Mesenteric fat pad (tissue), 1 donor: ENCODE measurements around the gene CHST6. TPM values are rescaled to one million over a fixed set of nuclear protein-coding genes. Genes with fewer than 3 reads are reported as not detected.
"Not testable (repeated sequence)": the region's sequence is repeated elsewhere in the genome, so short reads cannot be mapped to it uniquely, and the experiment has no call there.

Experiments used
- DNase-seq: peaks from one replicate; pipeline ENCODE4 v3.0.0-alpha.2; 2020; ENCODE audit warnings: low spot score
- total RNA-seq: library from RNA; stranded (reverse); fragmentation: NEBNext Ultra II Directional; extraction: Animal tissue kit (Norgen Biotek cat#: 25700); gene quantifications from one replicate; pipeline ENCODE4 v1.2.1, GENCODE V29; 2021
- donor health status: DM: yes; HTN: yes; CAD: no.

CHST6 gene
- total RNA-seq, 1 donor from 2014 or later = 0.16 TPM

GRCh38 chr16:75477680-75478473, 17.4 kb downstream of the CHST6 start:
- DNase-seq = no peak

GRCh38 chr16:75476817-75477216, 18.4 kb downstream of the CHST6 start:
- DNase-seq = no peak

- no peak for DNase-seq
Observed at GRCh38 chr16:75475420-75475847, 19.8 kb downstream of the CHST6 start.

- no peak for DNase-seq
Observed at GRCh38 chr16:75472908-75473877, 22.0 kb downstream of the CHST6 start.

GRCh38 chr16:75471723-75472633, 23.3 kb downstream of the CHST6 start:
- DNase-seq = peak; percentile 39

- peak; percentile 39 for DNase-seq
Observed at GRCh38 chr16:75466760-75467159, 28.5 kb downstream of the CHST6 start.

GRCh38 chr16:75464122-75464918, 30.9 kb downstream of the CHST6 start, which contains the start of gene TMEM170A:
TSS of gene TMEM170A (minus strand) at chr16:75464689. CDS start at chr16:75464600, 89 bp downstream.
- DNase-seq = peak; percentile 100

- not testable (repeated sequence) for DNase-seq
Observed at GRCh38 chr16:75463389-75464121, 31.7 kb downstream of the CHST6 start.

- no peak for DNase-seq
Observed at GRCh38 chr16:75462806-75463205, 32.4 kb downstream of the CHST6 start.

GRCh38 chr16:75461575-75461974, 33.7 kb downstream of the CHST6 start:
- DNase-seq = no peak

GRCh38 chr16:75460446-75460845, 34.8 kb downstream of the CHST6 start:
- no peak for DNase-seq

- DNase-seq = peak; percentile 39
Observed at GRCh38 chr16:75459691-75460090, 35.5 kb downstream of the CHST6 start.

- no peak for DNase-seq
Observed at GRCh38 chr16:75458439-75458838, 36.8 kb downstream of the CHST6 start.

GRCh38 chr16:75458029-75458428, 37.2 kb downstream of the CHST6 start:
- DNase-seq = no peak

GRCh38 chr16:75457485-75458021, 37.7 kb downstream of the CHST6 start:
- DNase-seq = peak; percentile 12

GRCh38 chr16:75456971-75457370, 38.3 kb downstream of the CHST6 start:
- peak; percentile 20 for DNase-seq

- not testable (repeated sequence) for DNase-seq
Observed at GRCh38 chr16:75456486-75456885, 38.8 kb downstream of the CHST6 start.

GRCh38 chr16:75455677-75456076, 39.6 kb downstream of the CHST6 start:
- no peak for DNase-seq
